ENCODE data around the gene ATP2B1.
A peak's percentile ranks its signal among the peaks of the same experiment; 100 is the strongest.

ATP2B1 gene

DNA sequence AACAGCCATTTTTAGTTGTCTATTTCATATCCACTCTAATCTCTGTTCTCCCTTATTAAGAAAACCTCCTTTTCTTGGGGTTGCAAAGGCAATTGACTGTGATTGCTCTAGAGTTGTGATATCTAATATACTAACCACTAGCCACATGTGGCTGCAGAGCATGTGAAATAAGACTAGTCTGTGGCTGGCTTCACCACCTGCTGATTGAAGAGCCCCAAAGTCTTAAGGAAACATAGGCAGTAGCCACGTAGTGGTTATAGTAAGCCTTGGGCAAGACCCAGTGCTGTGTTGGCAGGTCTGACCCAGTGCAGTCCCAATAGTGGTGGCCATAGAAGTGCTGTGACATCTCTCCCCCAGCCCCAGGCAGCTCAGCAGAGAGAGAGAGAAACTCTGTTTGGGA is 28.4 kb upstream of the ATP2B1 start:
- Histone ChIP-seq H3K27me3 (replicated peaks) (no peaks in the 10 kb centered on the region), H3K27ac (no peak overlapping the region), H3K36me3 (replicated peaks) (no peaks in the 10 kb centered on the region), H3K4me3 (ENCODE audit: low read depth, low read length) (no peak overlapping the region)
- in situ Hi-C loops (cut with HindIII; ENCODE audit: low pct_ligation_motif_present, low sequenced_read_pairs): no loop called here
- no peak for DNase-seq
- TF ChIP-seq CTCF (IDR thresholded peaks at IDR 0.05; ENCODE audit: low read depth, low read length, missing control alignments): no peak

DNA sequence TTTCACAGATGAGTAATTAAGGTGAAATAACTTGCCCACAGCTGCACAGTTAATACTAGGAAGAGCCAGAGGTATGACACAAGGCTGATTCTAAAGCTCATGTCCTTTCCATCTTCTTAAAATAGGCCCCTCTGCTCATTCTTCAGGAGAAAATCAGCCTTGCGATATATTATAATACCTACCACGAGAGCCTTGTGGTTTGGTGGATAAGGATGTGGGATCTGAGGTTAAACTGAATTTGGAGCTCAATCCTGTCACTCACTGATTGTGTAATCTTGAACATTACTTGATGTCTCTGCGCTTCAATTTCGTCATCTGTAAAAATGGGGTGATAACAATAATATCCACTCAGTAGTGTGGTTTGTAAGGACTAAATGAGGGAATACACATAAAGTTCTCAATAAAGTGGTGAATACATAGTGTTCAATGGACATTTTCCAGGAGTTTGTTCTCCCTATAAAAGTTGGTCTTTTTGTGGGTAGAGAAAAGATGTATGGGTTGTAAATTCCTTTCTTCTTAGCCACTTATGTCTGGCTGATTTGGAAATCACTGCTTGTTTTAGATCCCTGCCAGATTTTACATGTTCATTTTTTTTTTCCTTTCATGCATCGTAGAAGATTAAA is 25.1 kb upstream of the ATP2B1 start:
- peak; percentile 90 for DNase-seq
- Histone ChIP-seq H3K4me3 (ENCODE audit: low read depth, low read length) (no peak overlapping the region), H3K27ac (peak overlapping the region; percentile 69), H3K27me3 (replicated peaks) (no peaks in the 10 kb centered on the region), H3K36me3 (replicated peaks) (no peaks in the 10 kb centered on the region)
- in situ Hi-C loops (cut with HindIII; ENCODE audit: low pct_ligation_motif_present, low sequenced_read_pairs): no loop called here
- TF ChIP-seq CTCF (IDR thresholded peaks at IDR 0.05; ENCODE audit: low read depth, low read length, missing control alignments): no peak

GRCh38 chr12:89732522-89732921 is 23.9 kb upstream of the ATP2B1 start:
- no peaks in the 10 kb centered on the region for H3K27me3 ChIP-seq (replicated peaks)
- H3K4me3 ChIP-seq (ENCODE audit: low read depth, low read length): no peak overlapping the region
- H3K27ac ChIP-seq: no peak overlapping the region
- in situ Hi-C loops (cut with HindIII; ENCODE audit: low pct_ligation_motif_present, low sequenced_read_pairs): no loop called here
- no peaks in the 10 kb centered on the region for H3K36me3 ChIP-seq (replicated peaks)
- TF ChIP-seq CTCF (IDR thresholded peaks at IDR 0.05; ENCODE audit: low read depth, low read length, missing control alignments): no peak
- DNase-seq: no peak

DNA sequence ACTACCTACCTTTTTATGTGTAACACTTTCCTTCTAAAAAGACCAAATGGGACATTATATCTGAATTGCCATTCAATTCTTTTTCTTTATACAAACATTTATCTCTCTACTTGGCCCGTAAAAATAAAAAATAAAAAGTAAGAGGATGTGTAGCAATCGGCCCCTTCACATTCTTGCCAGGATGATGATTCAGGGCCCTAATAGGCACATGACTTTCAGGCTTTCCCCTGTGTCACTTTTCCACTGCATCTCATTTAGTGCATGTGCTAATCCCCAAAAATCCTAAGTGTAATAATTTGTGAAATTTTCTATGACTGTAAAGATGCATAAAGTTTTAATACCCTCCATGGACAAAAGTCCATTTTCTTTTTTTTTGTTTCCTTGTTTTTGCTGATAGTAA is 23.0 kb upstream of the ATP2B1 start:
- H3K4me3 ChIP-seq (ENCODE audit: low read depth, low read length): no peak overlapping the region
- in situ Hi-C loops (cut with HindIII; ENCODE audit: low pct_ligation_motif_present, low sequenced_read_pairs): no loop called here
- H3K27me3 ChIP-seq (replicated peaks): no peaks in the 10 kb centered on the region
- H3K27ac ChIP-seq: peak overlapping the region; percentile 66
- DNase-seq: peak; percentile 65
- H3K36me3 ChIP-seq (replicated peaks): no peaks in the 10 kb centered on the region
- TF ChIP-seq CTCF (IDR thresholded peaks at IDR 0.05; ENCODE audit: low read depth, low read length, missing control alignments): no peak

- H3K27me3 ChIP-seq (replicated peaks): no peaks in the 10 kb centered on the region
- H3K27ac ChIP-seq: peak overlapping the region; percentile 66
- peak; percentile 30 for DNase-seq
- in situ Hi-C loops (cut with HindIII; ENCODE audit: low pct_ligation_motif_present, low sequenced_read_pairs): no loop called here
- H3K4me3 ChIP-seq (ENCODE audit: low read depth, low read length): no peak overlapping the region
- no peak for TF ChIP-seq CTCF (IDR thresholded peaks at IDR 0.05; ENCODE audit: low read depth, low read length, missing control alignments)
- no peaks in the 10 kb centered on the region for H3K36me3 ChIP-seq (replicated peaks)
These were observed 22.5 kb upstream of the ATP2B1 start for GRCh38 chr12:89731089-89731488.

DNA sequence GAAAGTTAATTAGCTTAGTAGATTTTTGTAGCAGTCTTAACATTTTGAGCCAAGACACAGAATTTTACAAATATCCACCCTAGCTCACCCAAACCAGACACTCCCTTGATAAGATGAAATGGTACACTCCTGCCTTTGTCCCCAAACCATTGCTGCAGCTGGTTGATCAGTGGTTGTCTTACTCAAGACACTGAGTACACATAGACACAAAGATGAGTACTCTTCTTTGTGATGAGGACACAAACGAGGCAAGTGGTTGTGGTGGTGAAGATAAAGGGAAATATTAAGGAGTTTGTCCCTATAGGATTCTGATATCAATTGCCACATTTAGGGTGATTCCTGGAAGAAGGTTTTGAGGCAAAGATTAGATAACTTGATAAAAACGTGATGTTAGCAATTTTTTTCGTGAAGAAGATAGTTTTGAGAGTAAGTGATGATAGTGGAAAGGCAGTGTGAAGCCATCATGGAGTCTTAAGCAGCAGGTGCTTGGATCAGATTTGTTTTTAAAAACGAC is 21.4 kb upstream of the ATP2B1 start:
- H3K4me3 ChIP-seq (ENCODE audit: low read depth, low read length): no peak overlapping the region
- no peak for TF ChIP-seq CTCF (IDR thresholded peaks at IDR 0.05; ENCODE audit: low read depth, low read length, missing control alignments)
- no peak for DNase-seq
- no peaks in the 10 kb centered on the region for H3K36me3 ChIP-seq (replicated peaks)
- H3K27ac ChIP-seq: no peak overlapping the region
- no peaks in the 10 kb centered on the region for H3K27me3 ChIP-seq (replicated peaks)
- in situ Hi-C loops (cut with HindIII; ENCODE audit: low pct_ligation_motif_present, low sequenced_read_pairs): no loop called here

Data from brain microvascular endothelial cell (primary cell).